HL-60 (cell line): Measurements from ENCODE around the gene CNTNAP5.

Source experiments
- CTCF ChIP-seq: IDR thresholded peaks from one replicate; pipeline ENCODE4 v1.5.1; 2011; ENCODE audit warnings: low read length, control low read depth, inconsistent platforms; ENCODE audit not compliant: insufficient read depth
- GABPA ChIP-seq: IDR thresholded peaks from 2 replicates; pipeline ENCODE4 v1.6.1; 2012; ENCODE audit warnings: low read depth
- POLR2AphosphoS5 ChIP-seq: IDR thresholded peaks from 2 replicates; pipeline ENCODE4 v1.6.1; 2012; ENCODE audit warnings: low read depth
- REST ChIP-seq: IDR thresholded peaks from 2 replicates; pipeline ENCODE4 v1.6.1; 2012; ENCODE audit warnings: low read depth; ENCODE audit not compliant: insufficient replicate concordance
- SPI1 ChIP-seq: IDR thresholded peaks from 2 replicates; pipeline ENCODE4 v1.6.1; 2012; ENCODE audit warnings: low read depth, mild to moderate bottlenecking, borderline replicate concordance

GRCh38 chr2:124542932-124543640, 518.0 kb downstream of the CNTNAP5 start:
- TF ChIP-seq CTCF (no peak), SPI1 (no peak), POLR2AphosphoS5 (no peak), REST (no peak), GABPA (no peak)
